LHCN-M2 (cell line): ENCODE results near the gene PTGER2. TPM values are rescaled to one million over a fixed set of nuclear protein-coding genes. Genes with fewer than 3 reads are reported as not detected.

ENCODE experiments used
- DNase-seq: peaks from one replicate; pipeline ENCODE4 v3.0.0-alpha.2; 2012; ENCODE audit warnings: low read depth
- total RNA-seq: library from RNA; depleted of rRNA; stranded (reverse); fragments of >200 nt; gene quantifications from 2 replicates; pipeline ENCODE4 v1.2.3, GENCODE V29; 2014

The PTGER2 gene
- total RNA-seq, 1 experiment from 2014 or later, result 37.8 TPM

DNA sequence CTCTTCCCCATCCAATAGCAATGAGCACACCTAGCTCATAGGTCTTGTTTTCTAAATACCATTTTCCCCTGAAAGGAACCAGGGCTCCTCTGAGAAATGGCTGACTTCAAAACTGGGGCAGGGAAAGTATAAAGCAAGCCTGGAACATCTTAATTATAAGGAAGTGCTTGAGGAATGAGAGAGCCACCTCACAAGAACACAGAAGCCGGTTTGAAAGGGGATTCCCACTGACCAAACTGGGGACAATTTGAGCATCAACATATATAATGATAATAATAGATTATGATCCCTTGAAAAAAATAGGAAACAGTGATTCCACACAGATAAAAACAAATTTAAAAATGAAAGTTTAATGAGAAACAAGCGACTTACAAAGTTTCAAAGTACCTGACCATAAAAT, 22.1 kb downstream of the PTGER2 start:
- DNase-seq, result no peak

DNA sequence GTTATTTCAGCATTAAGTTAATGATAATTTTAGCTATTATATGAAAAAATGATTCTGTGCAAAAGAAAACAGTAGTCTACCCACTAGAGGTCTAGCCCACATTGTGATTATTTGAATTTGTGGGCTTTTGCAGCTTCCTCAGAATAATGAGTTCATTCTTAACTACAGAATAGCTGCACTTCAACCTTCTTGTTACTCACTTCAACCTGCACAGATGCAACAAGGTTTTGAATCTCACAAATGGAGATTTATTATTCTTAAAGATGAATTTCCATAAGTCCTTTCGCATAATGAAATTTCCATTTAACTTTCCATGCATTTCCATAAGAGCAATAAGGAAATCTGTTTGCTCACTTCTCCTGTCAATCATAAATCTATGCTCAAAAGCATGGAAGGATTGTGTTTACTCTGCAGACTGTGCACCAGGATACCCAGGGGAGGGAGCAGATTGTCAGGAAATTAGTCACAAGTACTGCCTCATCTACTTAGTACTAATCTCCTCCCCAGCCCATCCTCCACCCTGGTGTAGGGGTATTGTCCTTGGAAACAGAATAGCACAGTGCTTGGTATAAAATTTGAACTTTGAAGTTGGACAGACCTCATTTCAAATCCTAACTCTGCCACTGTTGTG, 24.1 kb downstream of the PTGER2 start:
- DNase-seq, result peak; percentile 84

DNA sequence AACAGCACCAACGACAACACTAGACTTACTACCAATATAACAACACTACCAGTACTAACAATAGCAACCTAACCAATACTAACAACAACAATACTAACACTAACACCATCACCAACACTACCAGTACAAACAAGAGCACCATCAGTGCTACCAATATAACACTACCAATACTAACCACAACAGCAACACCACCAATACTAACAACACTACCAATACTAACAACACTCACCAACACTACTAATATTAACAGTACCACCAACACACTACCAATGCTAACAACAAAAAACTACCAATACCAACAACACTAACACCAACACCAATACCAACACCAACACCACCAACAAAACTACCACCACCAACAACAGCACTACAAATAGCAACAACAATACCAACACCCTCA, 25.1 kb downstream of the PTGER2 start:
- DNase-seq, result no peak

DNA sequence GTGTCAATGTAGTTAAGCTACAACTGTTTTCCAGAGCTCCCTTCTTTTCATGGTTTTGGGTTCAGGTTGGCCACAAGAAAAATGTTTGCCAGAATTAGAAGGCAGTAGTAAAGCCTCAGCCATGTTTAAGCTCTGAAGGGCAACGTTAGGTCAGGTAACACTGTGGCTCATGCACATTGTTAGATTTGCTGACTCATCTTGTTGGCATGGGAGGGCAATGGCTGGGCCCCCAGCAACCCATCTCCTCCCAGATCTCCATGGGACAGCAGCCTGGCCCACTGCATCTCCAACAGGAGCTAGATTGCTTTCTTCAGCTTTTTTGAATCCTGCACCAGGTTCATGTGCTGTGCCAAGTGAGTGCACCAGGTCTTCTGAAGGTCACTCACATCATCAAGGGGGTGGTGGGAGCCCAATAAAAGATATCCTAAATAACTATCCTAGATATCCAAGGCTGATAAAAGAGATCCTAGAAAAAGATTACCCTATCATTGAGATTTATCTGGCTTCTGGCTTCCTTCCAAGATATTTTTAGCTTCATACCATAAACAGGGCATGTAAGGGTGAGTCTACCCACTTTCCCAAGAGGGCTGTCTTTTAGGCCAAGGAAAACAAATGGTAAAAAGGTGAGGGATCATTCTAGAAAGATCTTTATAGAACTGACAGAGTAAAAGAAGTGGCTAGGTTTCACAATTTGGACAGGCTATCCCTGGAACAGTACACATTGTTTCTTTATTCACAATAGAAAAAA, 28.9 kb downstream of the PTGER2 start:
- DNase-seq, result peak; percentile 73

DNA sequence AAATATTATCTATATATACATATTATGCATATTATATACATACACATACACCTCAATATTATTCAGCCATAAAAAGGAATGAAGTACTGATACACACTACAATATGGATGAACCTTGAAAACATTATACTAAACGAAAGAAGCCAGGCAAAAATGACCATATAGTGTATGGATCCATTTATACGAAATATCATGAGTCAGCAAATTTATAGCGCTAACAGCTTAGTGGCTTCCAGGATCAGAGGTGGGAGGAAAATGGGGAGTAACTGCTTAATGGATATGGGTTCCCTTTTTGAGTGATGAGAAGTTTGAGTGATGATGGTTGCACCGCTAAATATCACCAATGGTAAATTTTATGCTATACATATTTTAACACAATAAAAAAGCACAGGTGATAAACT, 32.7 kb downstream of the PTGER2 start:
- DNase-seq, result no peak

DNA sequence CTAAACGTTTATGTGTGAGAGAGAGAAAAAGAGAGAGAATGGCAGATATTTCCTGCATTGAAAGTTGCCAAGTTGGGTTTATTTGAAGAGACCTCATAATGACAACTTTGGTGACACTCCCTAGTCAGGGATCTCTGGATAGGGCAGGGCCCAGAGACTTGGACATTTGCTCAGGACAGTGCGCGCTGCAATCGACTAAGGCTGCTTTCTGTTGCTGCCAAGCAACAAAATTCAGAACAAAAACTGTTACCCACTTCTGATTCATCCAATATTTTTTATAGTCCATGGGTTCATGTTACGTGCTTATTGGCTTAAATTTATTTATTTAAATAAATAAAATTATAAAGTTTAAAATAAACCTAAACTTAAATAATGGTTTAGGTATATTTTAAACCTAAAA, 34.2 kb downstream of the PTGER2 start:
- DNase-seq, result peak; percentile 73

DNA sequence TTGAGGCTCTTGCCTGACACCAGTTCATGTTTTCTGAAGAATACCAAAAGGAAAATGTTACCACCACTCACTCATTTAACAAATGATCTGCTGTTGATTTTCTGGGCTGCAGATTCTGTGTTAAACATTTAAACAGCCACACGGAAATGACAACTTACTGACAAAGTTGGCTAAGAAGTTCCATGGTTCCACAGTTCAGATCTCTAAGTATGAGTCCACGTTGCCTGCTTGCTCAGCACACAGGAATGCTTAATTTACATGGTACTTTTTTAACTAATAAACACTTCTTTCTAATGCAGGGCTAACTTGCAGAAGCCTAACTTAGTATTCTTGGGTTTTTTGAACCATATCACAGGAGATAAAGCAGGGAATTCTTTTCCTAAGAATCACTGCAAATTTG, 34.7 kb downstream of the PTGER2 start:
- DNase-seq, result peak; percentile 67

DNA sequence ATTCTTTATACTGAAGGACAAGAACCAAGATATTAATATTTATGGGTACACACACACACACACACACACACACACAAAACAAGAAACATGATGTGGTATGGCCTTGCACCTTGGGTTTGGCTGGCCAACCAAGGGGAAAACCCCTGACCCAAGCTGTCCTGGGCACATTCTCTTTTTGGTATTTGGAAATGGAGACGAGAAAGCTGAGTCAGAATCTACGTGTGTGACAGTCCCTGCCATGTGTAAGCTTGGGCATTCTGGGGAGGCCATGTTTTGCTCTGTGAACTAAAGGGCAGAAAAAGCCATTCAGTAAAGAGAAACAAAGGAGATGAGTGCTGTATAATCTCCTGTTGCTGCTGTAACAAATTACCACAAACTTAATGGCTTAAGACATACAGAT, 35.6 kb downstream of the PTGER2 start:
- DNase-seq, result no peak

DNA sequence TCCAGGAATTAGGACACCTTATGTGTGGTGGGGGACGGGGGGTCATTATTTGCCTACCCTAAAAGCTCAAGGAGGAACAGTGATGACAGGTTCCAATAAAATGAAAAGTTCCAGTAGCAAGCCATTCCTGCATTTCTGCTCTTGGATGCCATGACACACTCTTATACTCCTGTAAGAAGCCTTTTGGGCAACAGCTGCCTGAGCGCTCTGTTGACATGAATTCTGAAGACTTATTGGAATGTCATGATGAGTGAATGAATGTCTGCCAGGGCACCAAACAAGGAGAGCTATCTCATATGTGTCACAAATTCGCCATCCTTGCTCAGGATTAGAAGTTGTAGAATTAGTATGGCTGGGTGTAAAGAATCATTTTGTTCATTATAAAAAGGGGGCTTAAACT, 36.3 kb downstream of the PTGER2 start:
- peak; percentile 58 for DNase-seq

DNA sequence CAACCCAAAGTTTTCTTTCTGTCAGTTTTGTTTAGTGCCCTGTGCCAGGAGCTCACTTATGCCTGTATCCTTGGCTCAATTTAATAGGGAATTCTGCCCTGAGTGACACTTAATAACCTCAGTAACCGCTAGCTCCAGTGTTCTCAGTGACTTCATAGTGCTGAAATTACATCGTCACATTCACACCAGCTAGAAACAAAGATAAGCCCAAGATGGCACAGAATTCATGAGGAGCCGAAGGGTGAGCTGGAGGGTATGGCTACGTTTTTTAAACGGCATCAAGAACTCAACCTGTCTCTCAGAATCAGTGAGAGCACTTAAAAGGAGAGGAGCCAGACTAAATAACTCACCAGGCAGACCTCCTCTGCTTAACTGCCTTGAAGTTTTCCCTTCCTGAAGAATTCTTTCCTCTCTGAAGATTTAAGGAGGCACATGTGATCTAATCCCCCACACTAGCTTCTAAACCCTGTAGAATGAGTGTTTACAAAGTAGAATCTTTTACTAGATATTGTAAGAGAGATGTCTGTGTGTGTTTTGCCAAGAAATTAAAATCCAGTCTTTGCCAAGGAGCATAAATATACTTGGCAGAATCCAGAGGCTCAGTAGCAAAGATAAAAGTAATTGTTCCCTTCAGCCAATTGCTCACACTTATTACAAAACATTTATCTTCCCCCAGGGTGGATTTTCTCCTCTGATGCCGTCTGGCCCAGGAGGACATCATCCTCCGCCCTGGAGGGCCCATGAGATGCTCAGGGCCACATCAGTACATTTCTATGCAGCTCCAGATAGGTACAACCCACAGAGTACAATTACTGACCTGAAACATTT, 37.3 kb downstream of the PTGER2 start:
- DNase-seq, result peak; percentile 58

DNA sequence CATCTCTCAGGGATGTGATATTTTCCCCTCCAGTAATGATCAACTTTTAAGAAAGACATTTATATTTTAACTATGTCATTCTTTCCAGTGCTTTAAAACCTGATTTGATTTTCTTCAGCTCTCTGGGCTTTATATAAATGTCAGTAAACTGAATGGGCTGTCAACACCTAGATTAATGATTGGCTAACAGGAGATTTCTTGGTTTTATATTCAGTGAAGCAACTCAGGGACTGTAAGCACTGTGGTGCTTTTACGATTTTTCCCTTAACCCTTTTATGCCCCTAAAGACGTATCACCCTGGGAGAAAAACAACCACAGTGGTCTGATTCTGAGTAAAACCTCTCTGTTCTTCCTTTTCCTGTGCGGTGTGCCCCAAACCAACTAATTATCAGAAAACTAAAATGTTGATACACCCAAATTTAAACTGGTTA, 38.0 kb downstream of the PTGER2 start:
- DNase-seq, result no peak

DNA sequence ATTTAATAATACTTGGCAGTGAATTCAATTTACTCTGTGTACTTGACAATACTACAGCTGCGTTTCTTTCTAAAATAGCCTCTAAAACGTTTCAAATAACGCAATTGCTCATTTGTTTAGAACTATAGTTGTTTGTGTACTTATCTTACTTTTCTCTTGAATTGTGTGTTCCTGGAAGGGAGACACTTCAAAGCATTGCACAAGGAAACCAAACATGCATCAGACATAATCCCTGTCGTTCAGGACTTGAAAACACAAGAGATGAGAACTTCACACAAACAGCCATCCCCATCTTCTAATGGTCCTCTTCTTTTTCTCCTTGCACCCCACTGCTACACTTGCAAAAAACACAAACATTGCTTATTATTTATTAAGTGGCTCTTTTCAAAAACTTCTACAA, 38.5 kb downstream of the PTGER2 start:
- DNase-seq, result no peak

DNA sequence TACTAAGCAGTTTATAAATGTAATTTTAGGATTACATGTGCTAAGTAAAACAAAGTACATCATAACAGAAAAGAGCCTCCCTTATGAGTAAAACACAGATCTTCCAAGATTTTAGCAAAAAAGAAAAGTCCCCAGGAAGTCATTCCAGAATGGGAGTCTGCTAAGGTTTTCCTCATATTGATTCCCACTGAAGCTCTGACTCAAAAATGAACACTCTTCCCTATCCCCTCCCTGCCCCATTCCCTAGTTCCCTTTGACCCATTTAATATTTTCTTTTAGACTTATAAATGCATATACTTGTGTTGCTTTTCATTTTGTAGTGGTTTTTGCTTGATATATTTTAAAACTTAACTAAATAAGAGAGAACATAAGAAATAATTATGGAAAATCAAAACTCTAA, 40.1 kb downstream of the PTGER2 start:
- DNase-seq, result peak; percentile 64

DNA sequence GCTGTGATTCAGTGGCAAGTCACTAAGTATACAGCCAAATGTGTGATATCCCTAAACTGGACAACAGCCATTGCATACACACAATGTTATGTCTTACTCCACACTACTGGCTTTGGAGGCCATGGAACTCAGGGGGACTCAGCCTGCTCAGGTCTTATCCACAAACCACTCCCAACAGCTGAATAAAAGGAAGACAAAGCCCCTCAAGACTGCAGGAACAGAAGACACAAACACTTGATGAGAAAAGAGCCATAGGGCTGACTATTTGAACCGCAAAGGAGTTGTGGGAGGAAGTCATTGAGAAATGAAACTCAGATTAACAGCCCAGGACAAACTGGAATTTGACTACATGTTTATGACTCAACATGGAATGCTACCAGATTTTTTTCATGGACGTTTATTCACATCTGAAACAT, 40.9 kb downstream of the PTGER2 start:
- peak; percentile 99 for DNase-seq

DNA sequence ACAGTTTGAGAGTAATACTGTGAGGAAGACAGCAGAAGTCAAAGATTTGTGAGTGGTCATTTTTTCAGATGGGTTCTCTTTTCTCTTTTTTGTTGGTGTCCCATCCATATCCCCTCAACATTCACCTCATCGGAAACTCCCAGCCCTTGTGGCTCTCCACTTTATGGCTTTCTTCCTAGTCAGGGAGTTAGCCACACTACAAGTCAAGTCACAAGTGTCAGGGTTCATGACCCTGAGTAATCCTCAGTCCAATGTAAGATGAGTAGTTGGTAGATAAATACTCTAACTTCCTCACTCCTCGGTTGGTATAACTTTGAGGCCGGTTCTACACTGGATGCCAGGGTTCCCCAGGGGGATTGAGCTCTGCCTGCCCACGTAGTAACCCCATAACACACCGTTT, 41.4 kb downstream of the PTGER2 start:
- DNase-seq, result peak; percentile 88

DNA sequence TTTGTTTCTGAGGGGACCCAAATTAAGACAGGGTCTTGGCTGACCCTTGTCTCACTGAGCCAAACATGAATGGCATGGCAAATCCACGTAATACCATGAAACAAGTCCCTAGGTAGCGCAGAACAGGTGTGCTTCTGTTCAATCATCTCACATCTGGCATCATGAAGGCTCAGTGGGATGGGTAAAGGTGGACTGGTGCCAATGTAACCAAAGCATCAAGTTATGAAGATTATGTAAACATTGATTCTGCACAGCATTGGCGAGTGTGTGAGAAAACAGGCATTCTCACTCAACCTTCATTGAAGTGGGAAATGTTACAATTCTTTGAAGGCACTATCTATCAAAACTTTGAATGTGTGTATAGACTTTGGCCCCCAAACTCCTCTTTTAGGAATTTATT, 41.9 kb downstream of the PTGER2 start:
- DNase-seq, result peak; percentile 96

DNA sequence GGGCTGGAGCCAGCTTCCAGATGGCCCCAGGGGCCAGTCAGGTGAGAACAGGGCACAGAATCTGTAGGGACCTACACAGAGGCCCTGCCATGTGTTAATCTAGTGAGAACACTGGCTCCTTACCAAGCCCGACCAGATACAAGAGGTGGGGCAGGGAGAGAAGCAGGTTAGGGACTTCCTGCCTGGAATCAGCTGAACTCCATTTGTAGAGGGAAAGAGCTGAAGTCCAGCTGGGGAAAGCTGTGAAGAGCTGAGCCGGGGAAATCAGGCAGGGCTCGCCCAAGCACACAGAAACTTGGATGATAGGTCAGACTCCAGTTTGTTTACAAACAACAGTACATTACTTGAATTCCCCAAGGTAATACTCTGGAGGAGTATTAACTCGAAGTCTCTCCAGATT, 46.7 kb downstream of the PTGER2 start:
- no peak for DNase-seq

DNA sequence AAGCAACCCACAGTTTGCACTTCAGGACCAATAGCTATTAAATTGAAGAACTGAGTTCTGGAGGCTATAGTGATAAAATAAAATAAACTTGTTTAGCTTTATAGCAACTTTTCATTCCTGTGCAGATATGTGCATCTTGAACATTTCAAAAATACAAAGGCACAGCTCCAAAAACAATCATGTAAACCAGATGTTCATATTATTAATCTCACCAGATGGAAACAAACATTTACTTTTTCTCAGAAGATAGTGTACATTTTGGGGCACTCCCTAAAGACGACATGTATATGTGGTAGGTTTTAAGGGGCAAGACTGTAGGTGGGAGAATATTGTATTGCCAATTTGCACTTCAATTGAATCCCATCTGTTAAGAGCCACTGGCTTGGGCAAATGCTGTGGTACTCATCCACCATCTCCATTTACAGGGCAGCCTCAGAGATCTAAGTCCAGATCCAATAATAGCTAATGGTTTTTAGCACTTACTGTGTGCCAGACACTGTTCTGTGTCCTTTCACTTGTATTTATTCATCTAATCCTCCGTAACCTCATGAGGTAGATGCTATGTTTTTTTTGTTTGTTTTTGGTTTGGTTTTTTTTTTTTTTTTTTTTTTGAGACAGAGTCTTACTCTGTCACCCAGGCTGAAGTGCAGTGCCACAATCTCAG, 49.1 kb downstream of the PTGER2 start:
- peak; percentile 24 for DNase-seq

DNA sequence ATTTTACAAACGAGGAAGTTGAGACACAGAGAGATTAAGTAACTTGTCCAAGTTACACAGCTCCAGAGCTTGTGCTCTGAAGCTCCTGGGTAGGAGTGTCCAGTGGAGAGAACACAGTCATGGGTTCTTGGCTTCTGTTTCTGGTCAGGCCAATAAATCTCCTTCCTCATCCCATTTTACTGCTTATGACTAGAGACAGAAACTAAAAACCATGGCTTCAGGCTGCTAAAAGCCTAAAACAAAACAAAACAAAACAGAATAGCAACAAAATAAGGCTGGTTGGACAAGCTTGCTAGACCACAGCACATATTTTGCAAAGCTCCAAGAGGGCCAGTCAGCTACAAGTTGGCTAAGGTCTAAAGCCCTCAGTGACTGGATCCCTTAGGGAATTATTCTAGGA, 49.8 kb downstream of the PTGER2 start:
- DNase-seq, result peak; percentile 57

DNA sequence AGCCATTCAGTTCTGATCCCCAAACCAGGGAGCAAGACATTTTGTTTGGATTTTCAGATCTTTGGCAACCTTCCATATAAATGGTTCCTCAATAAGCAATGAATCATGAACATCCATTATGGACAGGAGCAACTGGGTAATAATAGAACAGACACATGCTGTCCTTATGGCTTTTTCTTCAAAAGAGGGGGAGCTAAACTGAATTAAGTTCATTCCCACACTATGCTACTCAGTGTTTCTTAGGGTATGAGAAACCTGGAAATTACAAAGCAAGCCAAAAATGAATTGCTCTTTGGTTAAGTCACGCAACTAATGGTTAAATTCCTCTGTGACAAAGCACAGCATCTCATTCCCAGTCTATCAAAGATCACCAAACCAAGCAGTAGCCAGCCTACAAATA, 51.0 kb downstream of the PTGER2 start:
- DNase-seq, result peak; percentile 100

DNA sequence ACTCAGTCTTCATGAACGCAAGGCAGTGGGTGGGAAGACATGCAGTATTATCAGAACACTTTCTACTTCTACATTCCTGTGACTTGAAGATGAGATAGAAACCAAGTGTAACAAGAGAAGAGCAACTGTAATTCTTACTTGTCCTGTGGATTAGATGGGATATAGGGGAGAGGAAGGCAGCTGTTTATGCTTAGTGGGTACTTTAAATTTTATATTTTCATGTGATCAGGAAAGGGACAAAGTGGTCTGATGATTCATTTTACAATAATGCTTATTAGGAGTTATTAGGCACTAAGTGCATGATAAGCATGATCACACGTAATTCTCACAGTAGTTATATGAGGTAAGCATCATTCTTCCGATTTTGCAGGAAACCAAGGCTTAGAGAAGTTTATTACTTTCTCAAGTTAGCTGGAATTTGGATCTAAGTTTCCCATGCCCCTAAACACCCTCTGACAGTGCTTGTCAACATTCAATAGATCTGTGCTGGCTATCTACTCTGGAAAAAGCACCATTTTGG, 52.7 kb downstream of the PTGER2 start:
- peak; percentile 77 for DNase-seq
